Measurements from ENCODE around the gene HES1.
"Not testable (repeated sequence)": the region's sequence is repeated elsewhere in the genome, so short reads cannot be mapped to it uniquely, and the experiment has no call there.

The HES1 gene

DNA sequence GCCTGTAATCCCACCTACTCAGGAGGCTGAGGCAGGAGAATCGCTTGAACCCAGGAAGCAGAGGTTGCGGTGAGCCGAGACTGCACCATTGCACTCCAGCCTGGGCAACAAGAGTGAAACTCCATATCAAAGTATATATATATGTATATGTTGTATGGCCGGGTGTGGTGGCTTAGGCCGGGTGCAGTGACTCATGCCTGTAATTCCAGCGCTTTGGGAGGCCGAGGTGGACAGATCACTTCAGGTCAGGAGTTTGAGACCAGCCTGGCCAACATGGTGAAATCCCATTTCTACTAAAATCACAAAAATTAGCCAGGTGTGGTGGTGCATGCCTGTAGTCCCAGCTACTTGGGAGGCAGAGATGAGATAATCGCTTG lies 7.0 kb upstream of the HES1 start:
- not testable (repeated sequence) for DNase-seq

DNA sequence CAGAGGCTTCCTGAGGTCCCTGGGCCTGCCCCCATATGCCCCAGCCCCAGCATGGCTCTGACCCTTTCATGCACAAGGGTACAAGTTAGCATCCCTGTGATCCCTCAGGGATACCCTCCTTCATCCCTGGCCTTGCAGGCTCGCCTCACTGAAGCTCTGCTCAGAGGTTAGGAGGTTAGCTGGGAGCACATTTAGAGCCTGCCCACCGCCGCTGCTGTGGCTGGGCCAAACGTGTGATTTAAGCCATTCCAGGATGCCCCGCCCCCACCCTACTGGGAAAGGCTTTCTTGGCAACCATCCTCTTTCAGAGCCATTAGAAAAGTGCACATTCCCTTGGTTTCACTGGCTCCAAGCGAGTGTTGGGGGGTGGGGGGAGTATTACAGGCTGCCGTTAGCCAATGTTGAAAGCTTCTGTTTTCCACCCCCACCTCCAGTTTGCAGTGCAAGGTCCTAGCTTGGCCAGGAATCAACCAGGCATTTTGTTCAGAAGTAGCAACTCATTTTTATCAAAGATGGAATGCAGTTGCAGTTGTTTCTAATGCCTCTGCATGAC lies 6.3 kb upstream of the HES1 start:
- DNase-seq, result no peak

DNA sequence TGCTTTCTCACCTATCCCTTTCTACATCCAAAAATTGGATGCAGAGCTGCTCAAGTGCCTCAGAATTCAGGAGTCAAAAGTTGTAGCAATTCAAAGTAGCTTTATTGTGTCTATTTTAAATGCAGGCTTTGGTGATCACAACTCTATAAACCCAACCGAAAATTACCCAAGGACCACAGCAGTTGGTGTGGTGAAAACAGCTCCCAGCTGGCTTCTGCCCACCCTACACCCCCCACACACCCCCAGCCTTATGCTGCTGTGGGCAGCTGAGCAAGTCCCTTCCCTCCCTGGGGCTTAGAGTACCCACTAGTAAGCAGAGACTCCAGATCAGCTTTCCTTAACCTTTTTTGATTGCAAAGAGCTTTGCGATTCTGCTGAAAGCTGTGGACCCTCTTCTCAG lies 5.8 kb upstream of the HES1 start:
- DNase-seq, result no peak

DNA sequence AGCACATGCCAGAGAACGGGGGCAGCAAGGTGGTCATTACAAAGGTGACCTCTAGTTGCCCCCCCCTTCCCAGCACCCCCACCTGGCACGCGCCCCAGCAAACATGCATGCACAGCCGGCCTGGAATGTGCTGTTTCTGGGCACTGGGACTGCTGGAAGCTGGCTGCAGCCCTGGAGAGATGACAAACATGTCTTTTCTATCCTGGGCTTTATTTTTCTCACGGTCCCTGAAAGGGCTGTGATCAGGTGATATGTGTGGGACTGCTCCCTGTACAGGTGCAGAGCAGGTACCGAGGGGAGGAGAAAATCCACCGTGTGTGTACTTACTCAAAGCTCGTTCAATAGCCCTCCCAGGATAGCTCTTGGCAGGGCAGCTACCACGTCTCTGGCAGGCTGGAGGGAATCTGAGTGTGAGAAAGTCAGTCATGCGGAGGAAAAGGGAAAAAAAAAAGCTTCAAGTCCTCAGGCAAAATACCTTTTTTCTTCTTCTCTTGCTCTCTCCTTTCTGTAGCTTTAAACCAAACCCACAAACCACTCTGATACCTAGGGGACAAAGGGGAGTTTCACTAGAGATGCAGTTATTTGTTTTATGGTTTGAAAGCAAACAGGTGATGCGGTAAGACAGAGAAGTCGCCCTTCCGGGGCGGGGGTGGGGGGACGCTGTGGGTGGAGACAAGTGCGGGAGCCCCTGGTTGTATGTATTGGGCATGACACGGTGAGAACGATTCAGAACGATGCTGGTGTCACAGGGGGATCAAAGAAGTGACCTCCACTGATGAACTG lies 5.0 kb upstream of the HES1 start:
- peak in 1 of 5 experiments; percentile 40 for DNase-seq

- DNase-seq, result no peak
Observed at GRCh38 chr3:194132465-194133286, 3.3 kb upstream of the HES1 start.

DNA sequence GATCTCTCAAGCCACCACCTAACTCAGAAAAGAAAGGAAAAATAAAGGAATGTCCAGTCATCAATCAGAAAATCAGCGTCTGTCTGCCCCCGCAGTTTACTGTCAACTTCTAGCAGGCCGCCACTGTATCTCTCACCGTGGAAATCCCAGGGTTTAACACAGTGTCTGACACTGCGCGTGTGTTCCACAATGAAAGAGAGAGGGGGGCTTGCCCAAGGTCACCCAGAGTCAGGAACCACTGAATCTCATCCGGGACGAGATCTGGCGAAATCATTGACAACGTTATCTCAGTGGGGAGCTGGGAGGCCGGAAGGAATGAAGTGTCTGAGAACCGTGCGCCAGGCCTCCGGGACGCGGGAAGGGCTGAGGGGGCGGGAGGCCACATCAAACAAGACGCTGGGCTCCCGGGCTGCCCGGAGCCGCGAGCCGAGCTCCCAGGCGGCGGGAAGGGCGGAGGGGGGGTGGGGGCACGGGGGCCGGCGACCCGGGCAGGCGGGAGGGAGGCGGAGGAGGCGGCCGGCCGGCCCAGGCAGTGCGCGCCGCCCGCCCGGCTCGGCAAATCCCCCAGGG lies 2.2 kb upstream of the HES1 start:
- DNase-seq, result no peak

GRCh38 chr3:194134231-194134756 lies 1.7 kb upstream of the HES1 start:
- peak in 4 of 5 experiments; percentile 27 to 59 (median 34) for DNase-seq

- DNase-seq, result peak; percentile 48 to 92 (median 74)
Observed at GRCh38 chr3:194134757-194135515, 1.0 kb upstream of the HES1 start.

DNA sequence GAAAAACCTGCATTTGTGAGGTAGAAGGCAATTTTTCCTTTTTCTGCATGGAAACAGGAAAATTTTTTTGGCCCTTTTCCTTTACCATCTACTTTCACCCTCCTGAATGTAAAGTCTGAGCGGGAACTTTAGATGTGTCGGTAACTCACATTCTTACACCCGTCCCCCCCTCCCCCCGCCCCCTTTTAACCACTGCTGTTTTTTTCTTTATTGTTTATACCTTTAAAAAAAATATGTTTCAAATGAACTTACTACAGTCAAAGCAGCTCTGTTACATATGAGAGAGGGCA lies 487 bp upstream of the HES1 start:
- no peak for DNase-seq

DNA sequence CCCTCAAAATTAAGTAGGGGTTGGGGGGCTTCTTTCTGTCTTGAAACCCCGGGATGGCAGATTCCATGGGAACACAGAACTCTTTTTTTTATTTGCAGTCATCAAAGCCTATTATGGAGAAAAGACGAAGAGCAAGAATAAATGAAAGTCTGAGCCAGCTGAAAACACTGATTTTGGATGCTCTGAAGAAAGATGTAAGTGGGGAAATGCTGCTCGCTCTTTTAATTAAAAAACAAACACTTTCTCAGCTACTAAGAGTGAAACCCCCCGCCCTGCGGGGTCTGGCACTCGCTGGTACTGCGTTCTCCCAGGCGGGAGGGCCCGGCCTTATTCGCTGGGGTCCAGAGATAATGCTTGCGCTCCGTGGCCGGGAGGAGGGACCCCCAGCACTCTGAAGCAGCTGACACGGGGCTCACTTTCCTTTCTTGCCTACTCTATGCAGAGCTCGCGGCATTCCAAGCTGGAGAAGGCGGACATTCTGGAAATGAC lies 615 bp downstream of the HES1 start:
- DNase-seq, result no peak

DNA sequence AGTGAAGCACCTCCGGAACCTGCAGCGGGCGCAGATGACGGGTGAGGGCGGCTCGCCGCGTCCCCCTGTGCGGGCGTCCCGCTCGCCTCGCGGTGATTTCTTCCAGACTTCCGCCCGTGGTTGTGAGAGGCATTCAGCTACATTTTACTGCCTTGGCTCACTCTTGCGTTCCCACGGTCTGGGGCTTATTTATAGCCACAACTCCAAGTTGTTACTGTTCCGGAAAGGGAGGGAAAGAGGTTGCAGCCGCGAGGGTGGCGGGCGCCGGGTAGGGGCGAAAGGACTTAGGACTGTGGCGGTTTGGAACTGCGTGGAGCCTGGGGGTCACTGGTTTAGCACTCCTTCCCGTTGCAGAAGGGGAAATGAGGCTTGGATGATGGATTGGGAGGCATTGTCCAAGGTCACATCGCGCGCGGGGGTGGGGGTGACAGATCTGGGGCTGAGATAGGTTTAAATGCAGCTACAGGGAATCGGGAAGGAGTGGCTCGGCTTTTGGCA lies 1.1 kb downstream of the HES1 start:
- peak in 3 of 5 experiments; percentile 16 to 42 (median 28) for DNase-seq

DNA sequence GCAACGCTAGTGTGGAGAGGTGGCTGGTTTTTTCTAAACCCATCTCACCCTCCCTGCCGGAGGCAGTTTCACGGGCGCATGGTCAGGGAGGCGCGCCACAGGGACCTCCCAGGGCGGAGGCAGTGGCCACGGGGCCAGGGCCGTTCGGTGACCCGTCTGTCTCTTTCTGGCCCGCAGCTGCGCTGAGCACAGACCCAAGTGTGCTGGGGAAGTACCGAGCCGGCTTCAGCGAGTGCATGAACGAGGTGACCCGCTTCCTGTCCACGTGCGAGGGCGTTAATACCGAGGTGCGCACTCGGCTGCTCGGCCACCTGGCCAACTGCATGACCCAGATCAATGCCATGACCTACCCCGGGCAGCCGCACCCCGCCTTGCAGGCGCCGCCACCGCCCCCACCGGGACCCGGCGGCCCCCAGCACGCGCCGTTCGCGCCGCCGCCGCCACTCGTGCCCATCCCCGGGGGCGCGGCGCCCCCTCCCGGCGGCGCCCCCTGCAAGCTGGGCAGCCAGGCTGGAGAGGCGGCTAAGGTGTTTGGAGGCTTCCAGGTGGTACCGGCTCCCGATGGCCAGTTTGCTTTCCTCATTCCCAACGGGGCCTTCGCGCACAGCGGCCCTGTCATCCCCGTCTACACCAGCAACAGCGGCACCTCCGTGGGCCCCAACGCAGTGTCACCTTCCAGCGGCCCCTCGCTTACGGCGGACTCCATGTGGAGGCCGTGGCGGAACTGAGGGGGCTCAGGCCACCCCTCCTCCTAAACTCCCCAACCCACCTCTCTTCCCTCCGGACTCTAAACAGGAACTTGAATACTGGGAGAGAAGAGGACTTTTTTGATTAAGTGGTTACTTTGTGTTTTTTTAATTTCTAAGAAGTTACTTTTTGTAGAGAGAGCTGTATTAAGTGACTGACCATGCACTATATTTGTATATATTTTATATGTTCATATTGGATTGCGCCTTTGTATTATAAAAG lies 1.8 kb downstream of the HES1 start:
- DNase-seq, result peak in 4 of 5 experiments; percentile 20 to 42 (median 30)

DNA sequence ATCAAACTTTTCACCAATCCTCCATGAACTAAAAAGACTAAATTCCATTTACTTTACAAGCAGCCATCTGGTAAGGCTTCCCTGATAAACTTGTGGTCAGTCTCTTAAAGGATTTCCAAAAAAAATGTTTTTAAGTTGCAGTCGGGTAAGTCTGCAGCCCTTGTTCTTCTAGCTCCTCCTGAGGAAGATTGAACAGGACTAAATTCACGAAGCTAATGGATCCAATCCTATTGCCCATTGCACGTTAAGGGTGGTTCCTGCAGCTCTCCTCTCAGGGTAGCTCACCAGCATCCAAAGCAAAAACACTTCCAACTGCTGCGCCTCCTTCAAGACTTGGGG lies 2.8 kb downstream of the HES1 start:
- no peak for DNase-seq

GRCh38 chr3:194139071-194139813 lies 3.3 kb downstream of the HES1 start:
- DNase-seq, result no peak

DNA sequence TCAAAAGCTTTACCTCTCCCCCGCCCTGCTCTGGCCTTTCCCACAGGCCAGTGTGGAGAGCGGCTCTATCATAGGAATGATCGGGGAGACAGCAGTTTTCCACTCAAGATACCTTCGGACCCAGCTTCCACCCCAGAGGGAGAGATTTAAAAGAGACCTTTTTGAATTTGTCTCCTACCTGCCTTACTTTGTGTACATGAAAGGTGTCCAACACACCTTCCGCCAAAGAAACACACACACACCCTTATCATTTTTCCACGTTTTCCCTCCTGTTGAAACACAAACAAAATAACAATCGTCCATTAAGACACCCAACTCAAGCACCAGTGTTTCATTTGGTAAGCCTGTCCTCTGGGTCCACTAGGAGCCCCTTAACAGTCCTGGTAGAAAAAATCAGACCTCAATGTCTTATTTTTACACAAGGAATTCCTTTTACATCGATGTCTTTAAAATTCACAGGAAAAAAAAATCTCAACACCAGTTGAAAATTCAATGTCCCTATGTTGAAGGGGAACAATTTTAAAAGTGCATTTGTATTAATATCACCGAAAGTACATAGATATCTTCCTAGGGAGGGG lies 4.0 kb downstream of the HES1 start:
- no peak for DNase-seq

DNA sequence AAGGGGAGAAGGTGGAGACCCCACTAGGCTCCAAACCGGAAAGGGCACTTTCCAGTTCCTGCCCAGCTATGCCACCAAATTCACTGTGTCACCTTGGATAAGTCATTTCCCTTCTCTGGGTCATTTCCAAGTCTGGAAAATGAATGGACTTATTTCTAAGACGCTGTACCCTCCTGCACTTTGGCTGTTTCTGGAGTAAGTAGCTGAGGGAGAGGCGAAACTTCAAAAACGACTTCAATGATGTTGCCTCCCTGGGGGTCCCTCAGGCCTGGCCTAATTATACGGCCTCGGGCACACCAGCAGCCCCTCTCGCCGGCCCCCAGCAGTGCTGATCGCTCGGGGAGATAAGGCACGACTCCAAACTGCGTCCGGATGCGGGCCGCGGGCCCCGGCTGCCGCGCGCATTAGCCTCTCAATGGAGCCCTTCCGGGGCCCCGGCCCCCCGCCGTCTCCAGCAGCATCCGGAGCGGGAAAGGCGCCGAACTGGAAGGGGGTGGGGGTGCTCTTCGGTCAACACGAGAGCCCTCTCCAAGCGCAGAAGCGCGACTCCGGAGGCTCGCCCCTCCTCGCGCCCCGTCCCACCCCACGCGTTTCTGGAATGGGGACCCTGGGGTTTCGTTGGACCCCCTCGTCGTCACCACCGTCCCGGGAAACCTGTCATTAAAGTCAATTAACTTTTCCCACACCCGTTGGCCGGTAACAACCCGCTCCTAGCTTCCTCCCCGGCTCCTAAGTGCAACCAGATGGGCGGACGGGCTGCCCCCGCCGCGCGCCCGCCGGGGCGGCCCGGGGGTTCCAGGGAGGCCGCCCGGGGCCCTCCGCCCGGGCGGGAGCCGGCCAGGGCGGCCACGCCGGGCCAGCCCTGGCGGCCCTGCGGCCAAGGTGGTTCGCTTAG lies 4.8 kb downstream of the HES1 start:
- DNase-seq, result peak in 1 of 5 experiments; percentile 58

GRCh38 chr3:194141415-194142155 lies 5.6 kb downstream of the HES1 start:
- DNase-seq, result peak; percentile 18 to 75 (median 41)
